ENCODE measurements around the gene DNASE1.

Gene DNASE1

DNA sequence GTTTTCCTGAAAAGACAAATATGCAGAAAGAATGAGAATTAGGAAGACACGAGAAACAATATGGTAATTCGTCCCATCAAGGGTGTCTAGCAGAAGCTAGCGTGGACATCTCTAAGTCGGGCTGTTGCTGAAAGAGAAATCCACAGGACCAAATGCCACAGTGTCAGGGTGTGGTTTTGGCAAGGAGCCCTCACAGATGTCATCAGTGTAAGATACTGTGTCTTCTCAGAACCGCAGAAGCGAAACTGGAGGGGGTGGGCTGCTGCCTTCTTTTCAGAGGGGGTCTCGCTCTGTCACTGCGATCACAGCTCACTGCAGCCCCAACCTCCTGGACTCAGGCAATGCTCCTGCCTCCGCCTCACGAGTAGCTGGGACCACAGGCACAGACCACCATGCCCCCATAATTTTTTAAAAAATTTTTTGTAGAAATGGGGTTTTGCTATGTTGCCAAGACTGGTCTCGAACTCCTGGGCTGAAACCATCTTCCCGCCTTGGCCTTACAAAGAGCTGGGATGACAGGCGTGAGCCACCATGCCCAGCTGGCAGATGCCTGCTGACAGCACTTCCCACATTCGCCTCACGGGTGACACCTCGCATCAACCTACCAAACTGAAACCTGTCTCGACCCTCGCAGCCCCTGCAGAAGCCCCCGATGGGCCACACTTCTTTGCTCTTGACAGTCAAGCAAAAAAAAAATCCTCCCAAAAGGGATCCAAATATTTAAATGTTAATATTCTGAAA, 36.7 kb downstream of the DNASE1 start:
- Histone ChIP-seq H3K4me1 (ENCODE audit: insufficient read depth, low read length, severe bottlenecking) (peaks cover 19% of the 10 kb centered on the region), H3K27ac (ENCODE audit: low read depth, low read length, poor library complexity, severe bottlenecking) (peak overlapping the region; percentile 58), H4K20me1 (ENCODE audit: insufficient read depth, low read length) (no peaks in the 10 kb centered on the region), H3K79me2 (ENCODE audit: insufficient read depth, low read length) (peaks cover 6% of the 10 kb centered on the region; the same call in 1 of the 2 replicates), H3K9me2 (ENCODE audit: low read depth, low read length) (no peaks in the 10 kb centered on the region), H3K4me2 (ENCODE audit: low read length) (peak overlapping the region; percentile 47), H3K9ac (ENCODE audit: low read length) (peak overlapping the region; percentile 19; the same call in 1 of the 2 replicates), H2AFZ (ENCODE audit: low read length) (no peak overlapping the region), H3K36me3 (ENCODE audit: insufficient read depth, low read length) (peaks cover 60% of the 10 kb centered on the region), H3K27me3 (ENCODE audit: insufficient read depth, low read length) (no peaks in the 10 kb centered on the region), H3K9me3 (ENCODE audit: low read length) (no peaks in the 10 kb centered on the region), H3K4me3 (ENCODE audit: low read depth, low read length, poor library complexity, severe bottlenecking) (peak overlapping the region; percentile 11), H3F3A (ENCODE audit: insufficient read depth, low read length) (no peaks in the 10 kb centered on the region)
- TF ChIP-seq EZH2 (IDR thresholded peaks at IDR 0.05; ENCODE audit: borderline replicate concordance, low read length): no peak
- TF ChIP-seq, protein P1, sequence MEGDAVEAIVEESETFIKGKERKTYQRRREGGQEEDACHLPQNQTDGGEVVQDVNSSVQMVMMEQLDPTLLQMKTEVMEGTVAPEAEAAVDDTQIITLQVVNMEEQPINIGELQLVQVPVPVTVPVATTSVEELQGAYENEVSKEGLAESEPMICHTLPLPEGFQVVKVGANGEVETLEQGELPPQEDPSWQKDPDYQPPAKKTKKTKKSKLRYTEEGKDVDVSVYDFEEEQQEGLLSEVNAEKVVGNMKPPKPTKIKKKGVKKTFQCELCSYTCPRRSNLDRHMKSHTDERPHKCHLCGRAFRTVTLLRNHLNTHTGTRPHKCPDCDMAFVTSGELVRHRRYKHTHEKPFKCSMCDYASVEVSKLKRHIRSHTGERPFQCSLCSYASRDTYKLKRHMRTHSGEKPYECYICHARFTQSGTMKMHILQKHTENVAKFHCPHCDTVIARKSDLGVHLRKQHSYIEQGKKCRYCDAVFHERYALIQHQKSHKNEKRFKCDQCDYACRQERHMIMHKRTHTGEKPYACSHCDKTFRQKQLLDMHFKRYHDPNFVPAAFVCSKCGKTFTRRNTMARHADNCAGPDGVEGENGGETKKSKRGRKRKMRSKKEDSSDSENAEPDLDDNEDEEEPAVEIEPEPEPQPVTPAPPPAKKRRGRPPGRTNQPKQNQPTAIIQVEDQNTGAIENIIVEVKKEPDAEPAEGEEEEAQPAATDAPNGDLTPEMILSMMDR (IDR thresholded peaks at IDR 0.05; ENCODE audit: low read length): peak; percentile 11; the same call in 1 of the 2 replicates

DNA sequence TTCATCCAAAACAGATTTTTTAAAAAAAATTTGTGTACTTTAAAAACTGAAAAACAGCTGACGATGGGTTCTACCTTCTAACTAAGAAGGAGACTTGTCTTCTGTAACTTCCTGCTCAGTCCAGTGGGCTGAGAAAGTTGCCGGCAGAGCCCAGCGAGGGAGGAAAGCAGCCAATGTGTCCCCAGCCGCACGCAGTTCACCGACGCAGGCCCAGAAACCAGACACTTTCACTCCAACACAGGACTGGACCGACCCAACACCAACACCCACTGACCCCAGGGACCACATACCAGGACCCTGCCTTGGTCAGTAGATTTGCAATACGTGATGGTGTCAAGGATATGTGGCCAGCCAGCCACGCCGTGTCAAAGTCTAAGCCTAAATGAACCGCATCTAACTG, 37.3 kb downstream of the DNASE1 start:
- H4K20me1 ChIP-seq (ENCODE audit: insufficient read depth, low read length): no peaks in the 10 kb centered on the region
- peak overlapping the region; percentile 47 for H3K4me2 ChIP-seq (ENCODE audit: low read length)
- no peaks in the 10 kb centered on the region for H3K9me2 ChIP-seq (ENCODE audit: low read depth, low read length)
- no peak overlapping the region for H2AFZ ChIP-seq (ENCODE audit: low read length)
- H3K79me2 ChIP-seq (ENCODE audit: insufficient read depth, low read length): peaks cover 11% of the 10 kb centered on the region; the same call in 1 of the 2 replicates
- peaks cover 19% of the 10 kb centered on the region for H3K4me1 ChIP-seq (ENCODE audit: insufficient read depth, low read length, severe bottlenecking)
- H3K9ac ChIP-seq (ENCODE audit: low read length): no peak overlapping the region; the same call in 1 of the 2 replicates
- TF ChIP-seq, protein P1 (IDR thresholded peaks at IDR 0.05; ENCODE audit: low read length): no peak
- no peak for TF ChIP-seq EZH2 (IDR thresholded peaks at IDR 0.05; ENCODE audit: borderline replicate concordance, low read length)
- no peak overlapping the region for H3K4me3 ChIP-seq (ENCODE audit: low read depth, low read length, poor library complexity, severe bottlenecking)
- H3F3A ChIP-seq (ENCODE audit: insufficient read depth, low read length): no peaks in the 10 kb centered on the region
- no peaks in the 10 kb centered on the region for H3K9me3 ChIP-seq (ENCODE audit: low read length)
- H3K27me3 ChIP-seq (ENCODE audit: insufficient read depth, low read length): no peaks in the 10 kb centered on the region
- peak overlapping the region; percentile 58 for H3K27ac ChIP-seq (ENCODE audit: low read depth, low read length, poor library complexity, severe bottlenecking)
- peaks cover 58% of the 10 kb centered on the region for H3K36me3 ChIP-seq (ENCODE audit: insufficient read depth, low read length)

DNA sequence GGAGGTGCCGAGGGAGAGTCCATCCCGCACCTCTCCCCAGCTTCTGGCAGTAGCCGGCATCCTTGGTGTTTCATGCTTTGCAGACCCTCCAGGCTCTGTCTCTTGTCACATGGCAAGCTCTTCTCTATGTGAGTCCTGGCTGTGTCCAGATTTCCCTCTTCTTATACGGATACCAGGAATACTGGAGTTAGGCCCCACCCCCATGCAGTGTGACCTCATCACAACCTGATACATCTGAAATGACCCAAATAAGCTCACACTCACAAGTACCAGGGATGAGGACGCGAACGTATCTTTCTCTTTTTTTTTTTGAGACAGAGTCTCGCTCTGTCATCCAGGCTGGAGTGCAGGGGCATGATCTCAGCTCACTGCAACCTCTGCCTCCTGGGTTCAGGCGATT, 39.6 kb downstream of the DNASE1 start:
- Histone ChIP-seq H4K20me1 (ENCODE audit: insufficient read depth, low read length) (no peaks in the 10 kb centered on the region), H3F3A (ENCODE audit: insufficient read depth, low read length) (no peaks in the 10 kb centered on the region), H3K4me3 (ENCODE audit: low read depth, low read length, poor library complexity, severe bottlenecking) (no peak overlapping the region), H3K9ac (ENCODE audit: low read length) (no peak overlapping the region), H2AFZ (ENCODE audit: low read length) (no peak overlapping the region), H3K4me1 (ENCODE audit: insufficient read depth, low read length, severe bottlenecking) (peaks cover 19% of the 10 kb centered on the region), H3K9me3 (ENCODE audit: low read length) (no peaks in the 10 kb centered on the region), H3K27ac (ENCODE audit: low read depth, low read length, poor library complexity, severe bottlenecking) (no peak overlapping the region), H3K27me3 (ENCODE audit: insufficient read depth, low read length) (no peaks in the 10 kb centered on the region), H3K4me2 (ENCODE audit: low read length) (no peak overlapping the region), H3K9me2 (ENCODE audit: low read depth, low read length) (no peaks in the 10 kb centered on the region), H3K36me3 (ENCODE audit: insufficient read depth, low read length) (peaks cover 39% of the 10 kb centered on the region), H3K79me2 (ENCODE audit: insufficient read depth, low read length) (peaks cover 24% of the 10 kb centered on the region; the same call in 1 of the 2 replicates)
- TF ChIP-seq, protein P1 (IDR thresholded peaks at IDR 0.05; ENCODE audit: low read length): no peak
- no peak for TF ChIP-seq EZH2 (IDR thresholded peaks at IDR 0.05; ENCODE audit: borderline replicate concordance, low read length)
